HepG2 (cell line): ENCODE measurements around the gene LRIG1. TPM values are rescaled to one million over a fixed set of nuclear protein-coding genes. Genes with fewer than 3 reads are reported as not detected.

Source experiments
- ATF4 ChIP-seq, 2 experiments: fragments of 450-650 bp in 1 of 2; sonication (generic) in 1 of 2; formaldehyde crosslinking; IDR thresholded peaks; 2 replicates each; pipeline versions ENCODE4 v1.5.0 to v1.8.0; 2020 to 2022; ENCODE audit warnings: mild to moderate bottlenecking in 1 of 2, missing genetic modification reagents in 1 of 2
- FOXP1 ChIP-seq, 2 experiments: fragments of 450-650 bp in 1 of 2; IDR thresholded peaks; 2 replicates each; pipeline ENCODE4 v1.6.1; 2017 to 2018; ENCODE audit warnings: antibody characterized with exemption in 1 of 2
- HBP1 ChIP-seq: IDR thresholded peaks from 2 replicates; pipeline ENCODE4 v1.6.1; 2016; ENCODE audit warnings: low read depth, control low read depth
- MYPOP ChIP-seq: sonication (generic); formaldehyde crosslinking; IDR thresholded peaks from 2 replicates; pipeline ENCODE4 v1.8.1; 2023; ENCODE audit warnings: mild to moderate bottlenecking, moderate library complexity, missing genetic modification reagents
- NR1H2 ChIP-seq: sonication (generic); formaldehyde crosslinking; IDR thresholded peaks from 2 replicates; pipeline ENCODE4 v1.8.1; 2022; ENCODE audit warnings: low read depth, missing genetic modification reagents, borderline replicate concordance
- PRPF4 ChIP-seq: fragments of 200-400 bp; formaldehyde crosslinking; IDR thresholded peaks from 2 replicates; pipeline ENCODE4 v1.6.1; 2016; ENCODE audit warnings: low read length, low read depth; ENCODE audit not compliant: poor library complexity, severe bottlenecking
- SRSF9 ChIP-seq: fragments of 200-400 bp; formaldehyde crosslinking; IDR thresholded peaks from 2 replicates; pipeline ENCODE4 v1.6.1; 2018; ENCODE audit warnings: borderline replicate concordance, mild to moderate bottlenecking, low read depth, low read length; ENCODE audit not compliant: insufficient read depth, poor library complexity, severe bottlenecking
- SRY ChIP-seq: sonication (generic); formaldehyde crosslinking; IDR thresholded peaks from 2 replicates; pipeline ENCODE4 v1.8.0; 2022; ENCODE audit warnings: mild to moderate bottlenecking, missing genetic modification reagents
- ZFX ChIP-seq: sonication (generic); formaldehyde crosslinking; IDR thresholded peaks from 2 replicates; pipeline ENCODE4 v1.4.0; 2020; ENCODE audit warnings: mild to moderate bottlenecking, low read depth, missing genetic modification reagents, moderate library complexity
- ZNF224 ChIP-seq: sonication (generic); formaldehyde crosslinking; IDR thresholded peaks from 2 replicates; pipeline ENCODE4 v1.5.0; 2020; ENCODE audit warnings: mild to moderate bottlenecking, missing genetic modification reagents
- ZNF235 ChIP-seq: sonication (generic); formaldehyde crosslinking; IDR thresholded peaks from 2 replicates; pipeline ENCODE4 v1.8.1; 2023; ENCODE audit warnings: mild to moderate bottlenecking, missing genetic modification reagents, borderline replicate concordance
- ZNF484 ChIP-seq: sonication (generic); formaldehyde crosslinking; IDR thresholded peaks from 2 replicates; pipeline ENCODE4 v1.5.1; 2020; ENCODE audit warnings: mild to moderate bottlenecking, low read depth, missing genetic modification reagents, borderline replicate concordance
- ZNF510 ChIP-seq: sonication (generic); formaldehyde crosslinking; IDR thresholded peaks from 2 replicates; pipeline ENCODE4 v1.4.0; 2020; ENCODE audit warnings: low read depth, mild to moderate bottlenecking, missing genetic modification reagents
- ZNF724P ChIP-seq: sonication (generic); formaldehyde crosslinking; IDR thresholded peaks from 2 replicates; pipeline ENCODE4 v1.8.0; 2022; ENCODE audit warnings: missing genetic modification reagents, borderline replicate concordance
- ZNF784 ChIP-seq: sonication (generic); formaldehyde crosslinking; IDR thresholded peaks from 2 replicates; pipeline ENCODE4 v1.5.1; 2020; ENCODE audit warnings: missing genetic modification reagents, mild to moderate bottlenecking, borderline replicate concordance
- ZSCAN29 ChIP-seq: sonication (generic); formaldehyde crosslinking; conservative IDR thresholded peaks from 2 replicates; pipeline ENCODE4 v1.4.0; 2020; ENCODE audit warnings: mild to moderate bottlenecking, missing genetic modification reagents
- polyA plus RNA-seq, 8 experiments: library from polyadenylated mRNA; depleted of rRNA in 3 of 8; stranded (reverse) in 7 of 8; unstranded in 1 of 8; fragments of >200 nt; fragmentation: Illumina TruSeq in 4 of 8; extraction: Trizol in 4 of 8; gene quantifications; 2 replicates each; pipeline versions ENCODE4 v1.2.1 to v1.2.3, GENCODE V29; 2011 to 2016; ENCODE audit warnings: low read depth in 4 of 8, missing spikeins in 1 of 8, mixed read lengths in 1 of 8; ENCODE audit not compliant: insufficient read depth in 1 of 8
- total RNA-seq, 5 experiments: library from RNA; depleted of rRNA; stranded (reverse); fragments of >200 nt; fragmentation: Illumina TruSeq; extraction: Trizol; gene quantifications; 2 replicates each; pipeline ENCODE4 v1.2.3, GENCODE V29; 2016; ENCODE audit warnings: low read depth in 1 of 5

The LRIG1 gene
- total and polyA plus RNA-seq, 2 of the 13 experiments (the other 11 are each of a cell fraction or from before 2014, with no cell fraction given) = 17.8 to 24.8 TPM

- TF ChIP-seq HBP1 (CRISPR knock-in tag) (0 out of 2 replicates have a peak, but pooled peaks have one; percentile 41), ZNF510 (CRISPR knock-in tag) (no peak), ZNF235 (CRISPR knock-in tag) (no peak), SRSF9 (no peak), FOXP1 (IDR thresholded peaks at IDR 0.05) (no peak), FOXP1 (CRISPR knock-in tag; IDR thresholded peaks at IDR 0.05) (peak; percentile 78), ZNF484 (CRISPR knock-in tag) (no peak), ZNF724P (CRISPR knock-in tag) (no peak), SRY (no peak), NR1H2 (no peak), ATF4 (CRISPR knock-in tag; IDR thresholded peaks at IDR 0.05) (no peak; a peak in 1 of 4 replicates), ZNF784 (CRISPR knock-in tag) (no peak), ZSCAN29 (CRISPR knock-in tag) (no peak), ZNF224 (CRISPR knock-in tag) (no peak), PRPF4 (no peak), ZFX (peak; percentile 45; the same call in 1 of the 2 replicates), MYPOP (no peak)
Observed at GRCh38 chr3:66475386-66476020, 25.3 kb downstream of the LRIG1 start (continued).
